H1 (cell line): ENCODE results near the gene SLC2A4. TPM values are rescaled to one million over a fixed set of nuclear protein-coding genes. Genes with fewer than 3 reads are reported as not detected.

ENCODE experiments used
- CBX8 ChIP-seq: fragments of 300-800, 300-1000 bp; sonication (generic); IDR thresholded peaks from 2 replicates; pipeline ENCODE4 v1.7.1; 2016; ENCODE audit warnings: low read depth, low read length, borderline replicate concordance
- POLR2AphosphoS5 ChIP-seq: IDR thresholded peaks from 2 replicates; pipeline ENCODE4 v1.6.1; 2011; ENCODE audit warnings: low read depth, low read length
- polyA plus RNA-seq, 7 experiments: library from polyadenylated mRNA; depleted of rRNA in 3 of 7; stranded (reverse) in 5 of 7; unstranded in 2 of 7; fragments of >200 nt in 5 of 7; fragments of 200-250 nt in 2 of 7; gene quantifications; 1 replicate in 5 of 7; 2 replicates in 1 of 7; 4 replicates in 1 of 7; pipeline versions ENCODE4 v1.2.1 to v1.2.3, GENCODE V29; 2011 to 2013; ENCODE audit warnings: missing spikeins in 2 of 7, mixed read lengths in 2 of 7
- total RNA-seq: library from RNA; stranded (reverse); fragmentation: NEBNext Ultra II Directional; extraction: Animal tissue kit (Norgen Biotek cat#: 25700); gene quantifications from 2 replicates; pipeline ENCODE4 v1.2.1, GENCODE V29; 2021

The SLC2A4 gene
- total and polyA plus RNA-seq, 2 of the 8 experiments (the other 6 are each of a cell fraction or from before 2014, with no cell fraction given), result 5.7 to 6.9 TPM

DNA sequence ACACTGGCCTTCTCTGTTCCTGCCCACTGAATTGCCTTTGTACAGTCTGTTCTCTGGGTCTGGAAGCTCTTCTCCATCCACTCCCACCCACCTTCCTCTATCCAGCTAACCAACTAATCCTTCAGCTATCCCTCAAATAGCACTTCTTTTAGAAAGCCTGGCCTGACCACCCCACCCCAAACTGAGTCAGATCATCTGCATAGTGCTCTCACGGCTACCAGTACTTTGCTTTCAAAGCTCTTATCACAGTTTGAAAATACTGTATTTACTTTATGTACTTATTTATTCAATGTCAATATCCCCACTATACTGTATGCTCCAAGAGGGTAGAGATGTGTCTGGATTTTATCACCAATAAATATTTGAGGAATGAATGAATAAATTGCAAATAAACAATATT, 14.7 kb upstream of the SLC2A4 start (continued):
- TF ChIP-seq CBX8 (no peak), POLR2AphosphoS5 (no peak)
